Gastrocnemius medialis (tissue), 4 donors: ENCODE data around the gene GPBAR1.

Source experiments
- POLR2A ChIP-seq, 2 donors: fragments of 450-650 bp; IDR thresholded peaks; one replicate each; pipeline ENCODE4 v1.6.1; 2017; ENCODE audit warnings: antibody characterized with exemption in 2 of 2, mild to moderate bottlenecking in 2 of 2, moderate library complexity in 2 of 2
- TF ChIP-seq, protein P1 (sequence below), 5 experiments: fragments of 450-650 bp in 3 of 5; fragments of 200-600 bp in 2 of 5; sonication (generic) in 2 of 5; IDR thresholded peaks in 4 of 5; conservative IDR thresholded peaks in 1 of 5; 1 replicate in 4 of 5; 2 replicates in 1 of 5; pipeline ENCODE4 v1.5.1; 2016 to 2019; ENCODE audit warnings: antibody characterized with exemption in 5 of 5, mild to moderate bottlenecking in 3 of 5, moderate library complexity in 3 of 5

- TF ChIP-seq, protein P1, sequence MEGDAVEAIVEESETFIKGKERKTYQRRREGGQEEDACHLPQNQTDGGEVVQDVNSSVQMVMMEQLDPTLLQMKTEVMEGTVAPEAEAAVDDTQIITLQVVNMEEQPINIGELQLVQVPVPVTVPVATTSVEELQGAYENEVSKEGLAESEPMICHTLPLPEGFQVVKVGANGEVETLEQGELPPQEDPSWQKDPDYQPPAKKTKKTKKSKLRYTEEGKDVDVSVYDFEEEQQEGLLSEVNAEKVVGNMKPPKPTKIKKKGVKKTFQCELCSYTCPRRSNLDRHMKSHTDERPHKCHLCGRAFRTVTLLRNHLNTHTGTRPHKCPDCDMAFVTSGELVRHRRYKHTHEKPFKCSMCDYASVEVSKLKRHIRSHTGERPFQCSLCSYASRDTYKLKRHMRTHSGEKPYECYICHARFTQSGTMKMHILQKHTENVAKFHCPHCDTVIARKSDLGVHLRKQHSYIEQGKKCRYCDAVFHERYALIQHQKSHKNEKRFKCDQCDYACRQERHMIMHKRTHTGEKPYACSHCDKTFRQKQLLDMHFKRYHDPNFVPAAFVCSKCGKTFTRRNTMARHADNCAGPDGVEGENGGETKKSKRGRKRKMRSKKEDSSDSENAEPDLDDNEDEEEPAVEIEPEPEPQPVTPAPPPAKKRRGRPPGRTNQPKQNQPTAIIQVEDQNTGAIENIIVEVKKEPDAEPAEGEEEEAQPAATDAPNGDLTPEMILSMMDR (IDR thresholded peaks at IDR 0.05 in 4 of 5, conservative IDR thresholded peaks at IDR 0.05 in 1 of 5) = peak in 2 of 5 experiments; percentile 12 to 18
- no peak for TF ChIP-seq POLR2A (IDR thresholded peaks at IDR 0.05)
These were observed 16.4 kb downstream of the GPBAR1 start for GRCh38 chr2:218276986-218277755.
